Measurements from ENCODE around the gene QTRT2. TPM values are rescaled to one million over a fixed set of nuclear protein-coding genes. Genes with fewer than 3 reads are reported as not detected.

QTRT2 gene
- total RNA-seq, 4 donors from 2014 or later = 18.5 to 33.3 (median 21.6) TPM

DNA sequence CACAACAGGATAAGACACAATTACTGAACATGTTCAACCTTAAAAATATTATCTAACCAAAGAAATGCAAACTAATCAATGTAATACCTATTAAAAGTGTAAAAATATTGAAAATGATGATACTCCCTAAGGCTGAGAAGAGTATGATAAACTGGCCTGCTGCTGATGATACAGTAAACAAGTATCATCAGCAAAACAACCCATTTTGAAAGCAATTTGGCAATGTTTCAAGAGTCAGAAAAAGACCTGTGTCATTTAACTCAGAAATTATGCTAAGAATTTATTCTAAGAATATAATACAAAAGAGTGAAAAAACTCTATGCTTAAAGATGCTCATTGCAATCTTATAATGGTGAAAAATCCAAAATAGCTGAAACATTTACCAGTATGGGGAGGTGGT is 22.3 kb upstream of the QTRT2 start:
- intact Hi-C loops (cut with DNase I) = no loop called here
- Histone ChIP-seq H3K27me3 (no peaks in the 10 kb centered on the region), H3K4me3 (replicated peaks in 1 of 3) (no peak overlapping the region), H3K4me1 (no peaks in the 10 kb centered on the region), H3K27ac (no peak overlapping the region), H3K9me3 (no peaks in the 10 kb centered on the region), H3K36me3 (peaks cover 3 to 8% of the 10 kb centered on the region in 2 donors)
- no peak for DNase-seq
- no peak for TF ChIP-seq POLR2A (IDR thresholded peaks at IDR 0.05)

DNA sequence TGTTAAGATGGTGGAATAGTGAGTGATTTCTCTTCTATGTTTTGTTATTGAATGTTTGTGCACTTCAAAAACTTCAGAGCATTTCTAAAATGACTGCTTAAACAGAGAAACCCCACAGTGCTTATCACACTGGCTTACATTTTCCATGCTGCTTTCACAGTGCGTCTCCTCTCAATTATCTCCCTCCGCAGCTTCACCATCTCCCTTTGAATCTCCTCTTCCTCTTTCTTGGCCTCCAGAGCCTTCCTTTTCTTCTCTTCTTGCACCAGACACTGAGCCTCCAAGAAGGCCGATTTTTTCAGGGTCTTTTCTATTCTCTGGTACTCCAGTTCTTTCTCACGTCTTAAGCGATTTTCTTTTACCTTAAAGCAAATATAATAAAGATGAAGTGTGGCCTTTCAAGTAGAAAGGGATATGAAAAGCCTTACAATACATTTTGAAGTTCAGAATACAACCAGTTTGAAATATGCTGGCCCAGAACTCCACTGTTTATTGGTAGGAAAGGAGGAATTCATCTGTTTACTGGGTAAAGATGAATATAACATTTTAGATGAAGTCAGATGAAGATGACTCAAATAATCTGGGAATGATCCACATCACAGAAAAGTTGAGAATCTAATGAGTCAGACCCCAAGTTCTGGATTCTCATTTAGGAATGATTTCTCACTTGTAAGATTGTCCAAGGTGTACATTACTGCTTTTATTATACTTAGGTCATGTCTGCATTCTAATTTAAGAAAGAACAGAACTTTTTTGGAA is 21.6 kb upstream of the QTRT2 start:
- WGBS, 2 donors = 93 to 95% methylated on average over 5 of the region's 5 CpGs
- no peak for TF ChIP-seq POLR2A (IDR thresholded peaks at IDR 0.05)
- TF ChIP-seq, protein P1, sequence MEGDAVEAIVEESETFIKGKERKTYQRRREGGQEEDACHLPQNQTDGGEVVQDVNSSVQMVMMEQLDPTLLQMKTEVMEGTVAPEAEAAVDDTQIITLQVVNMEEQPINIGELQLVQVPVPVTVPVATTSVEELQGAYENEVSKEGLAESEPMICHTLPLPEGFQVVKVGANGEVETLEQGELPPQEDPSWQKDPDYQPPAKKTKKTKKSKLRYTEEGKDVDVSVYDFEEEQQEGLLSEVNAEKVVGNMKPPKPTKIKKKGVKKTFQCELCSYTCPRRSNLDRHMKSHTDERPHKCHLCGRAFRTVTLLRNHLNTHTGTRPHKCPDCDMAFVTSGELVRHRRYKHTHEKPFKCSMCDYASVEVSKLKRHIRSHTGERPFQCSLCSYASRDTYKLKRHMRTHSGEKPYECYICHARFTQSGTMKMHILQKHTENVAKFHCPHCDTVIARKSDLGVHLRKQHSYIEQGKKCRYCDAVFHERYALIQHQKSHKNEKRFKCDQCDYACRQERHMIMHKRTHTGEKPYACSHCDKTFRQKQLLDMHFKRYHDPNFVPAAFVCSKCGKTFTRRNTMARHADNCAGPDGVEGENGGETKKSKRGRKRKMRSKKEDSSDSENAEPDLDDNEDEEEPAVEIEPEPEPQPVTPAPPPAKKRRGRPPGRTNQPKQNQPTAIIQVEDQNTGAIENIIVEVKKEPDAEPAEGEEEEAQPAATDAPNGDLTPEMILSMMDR (IDR thresholded peaks at IDR 0.05) = no peak
- peaks cover 3 to 8% of the 10 kb centered on the region in 2 donors for H3K36me3 ChIP-seq
- no peaks in the 10 kb centered on the region for H3K4me1 ChIP-seq
- H3K4me3 ChIP-seq (replicated peaks in 1 of 3) = no peak overlapping the region
- H3K27me3 ChIP-seq = no peaks in the 10 kb centered on the region
- no peak overlapping the region for H3K27ac ChIP-seq
- no peaks in the 10 kb centered on the region for H3K9me3 ChIP-seq
- intact Hi-C loops (cut with DNase I) = no loop called here
- no peak for DNase-seq

DNA sequence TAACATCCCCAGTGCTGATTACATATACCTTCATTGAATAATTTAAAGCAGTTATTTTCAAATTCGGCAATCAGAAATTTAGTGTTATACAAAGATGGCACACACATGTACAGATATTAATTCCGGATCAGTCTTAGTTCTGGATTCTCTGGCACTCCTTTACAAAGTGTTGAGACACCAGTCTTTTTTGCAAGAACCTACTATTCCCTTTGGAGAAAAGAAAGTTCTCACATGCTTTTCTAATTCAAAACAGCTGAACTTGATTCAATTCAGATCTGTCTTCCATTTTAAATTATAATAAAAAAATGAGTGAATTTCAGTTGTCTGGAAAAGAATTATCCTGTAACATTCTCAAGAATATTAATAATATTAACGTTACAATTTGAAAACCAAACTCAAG is 20.6 kb upstream of the QTRT2 start:
- Histone ChIP-seq H3K27ac (no peak overlapping the region), H3K4me3 (replicated peaks in 1 of 3) (no peak overlapping the region), H3K4me1 (no peaks in the 10 kb centered on the region), H3K36me3 (peaks cover 3 to 8% of the 10 kb centered on the region in 2 donors), H3K27me3 (no peaks in the 10 kb centered on the region), H3K9me3 (no peaks in the 10 kb centered on the region)
- TF ChIP-seq, protein P1 (IDR thresholded peaks at IDR 0.05) = no peak
- no peak for TF ChIP-seq POLR2A (IDR thresholded peaks at IDR 0.05)
- intact Hi-C loops (cut with DNase I) = no loop called here
- WGBS, 2 donors = 95 to 96% methylated on average over 3 of the region's 3 CpGs
- DNase-seq = no peak

DNA sequence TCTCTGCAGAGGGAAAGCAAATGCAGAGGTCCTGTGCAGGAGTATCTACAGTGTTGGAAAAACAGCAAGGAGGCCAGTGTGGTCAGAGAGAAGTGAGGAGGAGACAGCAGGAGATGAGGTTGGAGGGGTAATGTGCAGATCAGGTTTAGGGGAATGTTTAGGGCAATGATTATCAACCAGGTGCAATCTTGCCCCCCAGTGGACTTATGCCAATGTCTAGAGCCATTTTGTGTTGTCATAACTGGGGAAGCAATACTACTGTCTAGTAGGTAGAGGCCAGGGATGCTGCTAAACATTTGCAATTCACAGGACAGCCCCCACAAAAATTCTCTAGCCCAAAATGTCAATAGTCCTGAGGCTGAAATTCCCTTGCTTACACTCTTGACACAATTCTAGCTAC is 13.3 kb upstream of the QTRT2 start:
- intact Hi-C loops (cut with DNase I) = no loop called here
- no peaks in the 10 kb centered on the region for H3K27me3 ChIP-seq
- TF ChIP-seq, protein P1 (IDR thresholded peaks at IDR 0.05) = no peak
- no peak for TF ChIP-seq POLR2A (IDR thresholded peaks at IDR 0.05)
- H3K4me1 ChIP-seq = peaks cover 5 to 6% of the 10 kb centered on the region in 2 donors
- peaks cover 0 to 7% of the 10 kb centered on the region in 2 donors for H3K36me3 ChIP-seq
- H3K4me3 ChIP-seq (replicated peaks in 1 of 3) = no peak overlapping the region
- DNase-seq = no peak
- no peak overlapping the region for H3K27ac ChIP-seq
- no peaks in the 10 kb centered on the region for H3K9me3 ChIP-seq

DNA sequence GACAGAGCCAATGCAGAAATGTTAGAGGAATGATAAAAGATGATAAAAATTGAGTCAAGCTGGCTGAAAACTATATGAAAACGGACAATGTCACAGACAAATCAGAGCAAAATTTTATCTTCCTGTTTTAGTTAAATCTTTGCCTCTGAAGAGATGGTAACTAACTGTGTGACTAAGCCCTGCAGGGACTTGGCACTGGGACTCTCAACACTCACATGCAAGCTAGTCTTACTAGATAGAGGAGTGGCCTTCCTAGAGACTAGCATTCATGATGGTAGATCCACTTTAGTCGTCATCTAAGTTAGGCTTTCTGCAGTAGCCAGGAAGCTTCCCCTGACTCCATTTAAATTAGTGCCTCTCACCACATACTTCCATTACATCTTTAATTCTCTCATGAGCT is 4.3 kb upstream of the QTRT2 start:
- 95 to 97% methylated on average over 2 of the region's 2 CpGs for whole genome bisulfite sequencing, 2 donors
- no peaks in the 10 kb centered on the region for H3K9me3 ChIP-seq
- no peaks in the 10 kb centered on the region for H3K36me3 ChIP-seq
- no peak for DNase-seq
- no peak for TF ChIP-seq POLR2A (IDR thresholded peaks at IDR 0.05)
- TF ChIP-seq, protein P1 (IDR thresholded peaks at IDR 0.05) = no peak
- H3K4me3 ChIP-seq (replicated peaks in 1 of 3) = no peak overlapping the region
- no peak overlapping the region for H3K27ac ChIP-seq
- H3K4me1 ChIP-seq = peaks cover 14% of the 10 kb centered on the region in 2 donors
- H3K27me3 ChIP-seq = no peaks in the 10 kb centered on the region
- intact Hi-C loops (cut with DNase I) = no loop called here

All from thyroid gland (tissue), 4 donors.